GM18907 (cell line): ENCODE data around the gene ADAMTS19.
A peak's percentile ranks its signal among the peaks of the same experiment; 100 is the strongest.
"Not testable (repeated sequence)": the region's sequence is repeated elsewhere in the genome, so short reads cannot be mapped to it uniquely, and the experiment has no call there.

Experiments
- ATAC-seq: cut with Tn5 transposase; IDR thresholded peaks from one replicate; pipeline ENCODE4 v1.9.1; 2021; ENCODE audit warnings: mild to moderate bottlenecking, moderate library complexity; ENCODE audit not compliant: unreplicated experiment

The ADAMTS19 gene

DNA sequence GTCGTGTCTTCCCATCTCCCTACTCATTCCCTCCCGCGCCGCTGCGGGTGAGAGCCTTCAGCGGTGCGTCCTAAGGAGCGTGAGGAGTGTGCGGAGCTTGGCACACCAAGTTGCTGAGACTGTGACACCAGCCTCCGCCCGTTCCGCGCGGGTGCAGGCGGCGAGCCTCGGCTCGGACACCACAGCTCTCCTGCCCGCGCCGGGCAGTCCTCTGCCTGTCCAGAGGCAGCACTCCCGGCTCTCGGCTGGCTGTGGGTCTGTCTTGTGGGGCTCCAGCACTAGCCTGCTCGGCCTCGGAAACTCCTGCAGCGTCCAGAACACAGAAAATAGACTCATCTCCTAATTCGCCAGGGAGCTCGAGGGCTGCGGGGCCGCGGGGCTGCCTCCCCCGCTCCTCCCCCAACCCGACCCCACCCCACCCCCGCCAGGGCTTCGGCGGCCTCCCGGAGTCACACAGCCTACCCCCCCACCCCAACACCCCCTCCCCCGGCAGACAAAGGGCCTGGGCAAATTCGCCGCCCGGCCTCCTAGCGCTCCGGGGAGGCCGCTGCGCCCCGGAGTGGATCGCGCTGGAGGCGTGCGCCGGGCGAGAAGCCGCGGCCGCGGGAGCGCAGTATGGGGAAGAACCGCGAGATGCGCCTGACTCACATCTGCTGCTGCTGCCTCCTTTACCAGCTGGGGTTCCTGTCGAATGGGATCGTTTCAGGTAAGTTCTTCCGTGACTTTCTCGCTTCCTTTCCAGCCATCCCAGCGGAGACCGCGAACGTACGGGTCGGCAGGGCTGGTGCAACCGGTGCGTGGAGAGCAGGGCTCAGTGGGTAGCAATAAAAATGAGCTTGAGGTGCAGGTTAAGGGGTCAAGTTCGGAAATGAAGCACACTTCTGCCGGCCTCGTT, at the start of gene ADAMTS19:
TSS of gene ADAMTS19 (plus strand) at position 522 of the 895 bp plus-strand sequence. CDS start at position 616, 94 bp downstream.
- ATAC-seq: peak; percentile 60

GRCh38 chr5:129410488-129410887, 49.6 kb upstream of the ADAMTS19 start:
- ATAC-seq: no peak

- ATAC-seq: no peak
These were observed 47.4 kb upstream of the ADAMTS19 start for GRCh38 chr5:129412721-129413120.

DNA sequence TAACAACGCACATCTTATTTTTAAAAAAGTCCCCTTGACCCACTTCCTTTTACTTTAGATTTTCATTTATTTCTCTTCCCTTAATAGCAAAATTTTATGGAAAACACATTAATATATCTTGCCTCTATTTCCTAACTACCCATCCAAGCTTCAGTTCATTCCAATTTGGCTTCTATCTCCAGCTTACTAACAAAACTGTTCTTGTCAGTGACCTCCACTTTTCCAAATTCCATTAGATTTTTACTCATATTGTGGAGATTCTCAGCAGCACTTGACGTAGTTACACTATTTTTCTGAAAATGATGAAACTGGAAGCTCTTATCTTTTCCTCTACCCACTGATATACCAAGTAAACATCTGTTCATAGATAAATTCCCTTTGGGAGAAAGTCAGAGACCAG, 46.5 kb upstream of the ADAMTS19 start:
- ATAC-seq: no peak

- ATAC-seq: no peak
These were observed 40.8 kb upstream of the ADAMTS19 start for GRCh38 chr5:129419292-129419691.

DNA sequence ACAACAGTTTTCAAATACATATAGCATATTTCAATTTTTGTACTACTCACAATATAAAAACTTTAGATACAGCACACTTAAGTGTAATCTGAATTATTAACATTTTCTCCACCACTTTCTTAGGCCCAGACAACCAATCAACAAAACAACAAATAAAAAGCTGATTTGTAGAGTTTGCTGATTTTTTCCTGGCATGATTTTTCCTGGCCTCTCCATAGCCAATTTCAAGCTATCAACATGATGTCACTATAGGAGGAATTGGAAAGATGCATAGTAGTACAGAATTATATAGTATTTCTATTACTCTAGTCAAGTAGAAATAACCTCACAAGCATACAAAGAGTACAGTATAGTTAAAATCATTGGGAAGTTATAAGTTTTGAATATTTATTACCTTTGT, 35.1 kb upstream of the ADAMTS19 start:
- no peak for ATAC-seq

- ATAC-seq: no peak
These were observed 34.0 kb upstream of the ADAMTS19 start for GRCh38 chr5:129426071-129426470.

DNA sequence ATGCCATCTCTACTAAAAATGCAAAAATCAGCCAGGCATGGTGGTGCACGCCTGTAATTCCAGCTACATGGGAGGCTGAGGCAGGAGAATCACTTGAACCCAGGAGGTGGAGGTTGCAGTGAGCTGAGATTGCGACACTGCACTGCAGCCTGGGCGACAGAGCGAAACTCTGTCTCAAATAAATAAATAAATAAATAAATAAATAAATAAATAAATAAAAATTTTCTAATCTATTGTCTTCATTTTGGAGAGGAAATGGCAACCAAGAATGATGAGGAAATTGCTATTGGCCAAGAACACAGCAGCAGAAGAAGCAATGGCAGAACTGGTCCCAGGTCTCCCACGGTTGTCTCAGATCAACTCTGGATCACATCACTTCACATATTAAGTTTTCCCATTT, 31.5 kb upstream of the ADAMTS19 start:
- ATAC-seq: not testable (repeated sequence)

DNA sequence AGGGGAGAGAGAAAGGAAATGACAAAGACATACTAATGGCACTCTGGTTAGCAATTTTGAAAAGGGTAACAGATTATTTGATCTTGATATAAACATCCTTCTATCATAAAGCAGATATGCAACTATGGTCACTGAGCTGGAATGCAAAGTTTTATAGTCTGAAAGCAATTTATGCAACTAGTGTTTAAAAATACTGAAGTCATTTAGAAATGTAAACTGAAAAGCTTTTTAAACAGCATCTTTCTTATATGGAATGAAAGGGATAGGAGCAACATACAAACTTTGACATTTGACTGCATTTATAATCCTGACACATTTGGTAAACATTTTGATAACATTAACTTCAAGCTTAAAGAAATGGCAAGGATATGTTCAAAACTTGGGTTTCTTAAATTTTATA, 28.7 kb upstream of the ADAMTS19 start:
- no peak for ATAC-seq

GRCh38 chr5:129438322-129438721, 21.8 kb upstream of the ADAMTS19 start:
- no peak for ATAC-seq

GRCh38 chr5:129440424-129440823, 19.7 kb upstream of the ADAMTS19 start:
- ATAC-seq: no peak

DNA sequence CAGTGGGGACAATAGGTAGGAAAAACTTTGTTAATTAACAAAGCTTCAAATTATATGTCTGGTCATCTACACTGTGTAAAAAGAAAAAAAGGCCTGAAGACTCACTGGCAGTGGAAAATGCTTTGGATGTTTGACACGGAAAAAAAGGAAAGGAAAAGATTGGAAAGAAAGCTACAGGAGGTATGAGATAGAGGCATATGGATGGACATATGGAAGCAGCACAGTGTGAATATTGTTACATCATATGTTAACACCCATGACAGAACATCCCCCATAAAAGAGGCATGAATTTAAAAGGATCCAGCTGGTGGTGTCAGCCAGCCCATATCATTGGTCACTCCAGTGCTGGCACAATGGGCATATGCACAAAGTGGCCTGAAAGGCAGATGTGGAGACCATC, 19.0 kb upstream of the ADAMTS19 start:
- no peak for ATAC-seq

DNA sequence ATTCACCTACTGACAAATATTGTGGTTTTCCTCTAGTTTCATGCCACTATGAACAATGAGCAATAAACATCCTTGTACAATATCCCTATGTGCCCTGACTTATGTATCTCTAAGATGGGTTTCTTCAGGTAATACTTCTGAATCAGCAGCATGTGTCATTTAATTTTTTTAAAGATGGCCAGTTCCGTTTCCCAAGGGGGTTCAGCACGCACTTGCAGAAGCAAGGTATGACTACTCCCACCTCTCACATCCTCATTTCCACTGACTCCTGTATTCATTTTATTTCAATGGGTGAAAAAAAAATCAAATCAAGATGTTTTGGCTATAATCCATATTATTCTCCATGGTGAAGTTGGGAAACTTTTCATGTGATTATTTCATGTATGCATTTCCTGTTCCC, 14.7 kb upstream of the ADAMTS19 start:
- no peak for ATAC-seq

DNA sequence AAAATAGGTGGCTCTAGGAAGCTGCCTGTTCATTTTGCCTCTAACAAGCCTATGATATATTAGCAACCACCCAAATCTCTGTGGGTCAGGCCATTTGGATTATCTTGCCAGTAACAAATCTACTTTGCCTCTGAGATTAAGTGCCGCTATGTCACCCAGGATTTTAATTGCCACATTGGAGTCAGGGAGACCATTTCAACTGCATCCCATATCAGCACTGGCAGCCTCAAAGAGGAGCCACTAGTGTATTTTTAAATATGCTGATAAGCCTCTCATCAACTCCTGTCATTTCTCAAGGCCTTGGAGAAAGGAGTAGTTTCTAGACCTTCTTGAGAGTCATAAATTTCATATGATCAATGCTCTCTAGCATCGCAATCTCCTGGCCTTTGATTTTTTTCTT, 12.1 kb upstream of the ADAMTS19 start:
- ATAC-seq: no peak

GRCh38 chr5:129448654-129449053, 11.4 kb upstream of the ADAMTS19 start:
- no peak for ATAC-seq

GRCh38 chr5:129454461-129454860, 5.6 kb upstream of the ADAMTS19 start:
- no peak for ATAC-seq

DNA sequence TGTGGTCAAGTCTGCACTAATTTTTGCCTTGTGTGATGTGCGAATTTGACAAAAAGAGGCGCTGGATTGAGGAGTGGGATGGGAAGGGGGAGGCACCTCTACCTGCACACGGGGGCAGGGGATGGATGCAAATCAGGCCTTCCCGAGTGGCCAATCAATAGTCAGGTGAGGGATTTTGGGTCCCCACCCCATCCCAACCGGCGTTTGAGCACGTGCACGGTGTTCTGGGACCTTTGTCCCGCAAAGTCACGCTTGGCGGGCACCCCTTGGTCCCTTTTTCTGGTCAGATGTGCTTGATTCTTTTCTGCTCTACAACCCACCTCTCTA, 685 bp upstream of the ADAMTS19 start:
- ATAC-seq: no peak

GRCh38 chr5:129460672-129460935, 506 bp downstream of the ADAMTS19 start:
- peak; percentile 6 for ATAC-seq

DNA sequence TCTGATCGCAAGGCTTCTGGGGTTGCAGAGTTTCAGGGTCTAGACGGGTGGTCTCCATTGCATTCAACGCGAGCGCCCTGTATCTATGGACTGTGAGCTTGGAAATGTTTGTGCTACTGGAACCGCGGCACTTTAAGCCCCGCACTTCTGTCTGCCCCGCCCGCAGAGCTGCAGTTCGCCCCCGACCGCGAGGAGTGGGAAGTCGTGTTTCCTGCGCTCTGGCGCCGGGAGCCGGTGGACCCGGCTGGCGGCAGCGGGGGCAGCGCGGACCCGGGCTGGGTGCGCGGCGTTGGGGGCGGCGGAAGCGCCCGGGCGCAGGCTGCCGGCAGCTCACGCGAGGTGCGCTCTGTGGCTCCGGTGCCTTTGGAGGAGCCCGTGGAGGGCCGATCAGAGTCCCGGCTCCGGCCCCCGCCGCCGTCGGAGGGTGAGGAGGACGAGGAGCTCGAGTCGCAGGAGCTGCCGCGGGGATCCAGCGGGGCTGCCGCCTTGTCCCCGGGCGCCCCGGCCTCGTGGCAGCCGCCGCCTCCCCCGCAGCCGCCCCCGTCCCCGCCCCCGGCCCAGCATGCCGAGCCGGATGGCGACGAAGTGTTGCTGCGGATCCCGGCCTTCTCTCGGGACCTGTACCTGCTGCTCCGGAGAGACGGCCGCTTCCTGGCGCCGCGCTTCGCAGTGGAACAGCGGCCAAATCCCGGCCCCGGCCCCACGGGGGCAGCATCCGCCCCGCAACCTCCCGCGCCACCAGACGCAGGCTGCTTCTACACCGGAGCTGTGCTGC, 1.0 kb downstream of the ADAMTS19 start:
- peak; percentile 73 for ATAC-seq

GRCh38 chr5:129461711-129462332, 1.7 kb downstream of the ADAMTS19 start:
- no peak for ATAC-seq

DNA sequence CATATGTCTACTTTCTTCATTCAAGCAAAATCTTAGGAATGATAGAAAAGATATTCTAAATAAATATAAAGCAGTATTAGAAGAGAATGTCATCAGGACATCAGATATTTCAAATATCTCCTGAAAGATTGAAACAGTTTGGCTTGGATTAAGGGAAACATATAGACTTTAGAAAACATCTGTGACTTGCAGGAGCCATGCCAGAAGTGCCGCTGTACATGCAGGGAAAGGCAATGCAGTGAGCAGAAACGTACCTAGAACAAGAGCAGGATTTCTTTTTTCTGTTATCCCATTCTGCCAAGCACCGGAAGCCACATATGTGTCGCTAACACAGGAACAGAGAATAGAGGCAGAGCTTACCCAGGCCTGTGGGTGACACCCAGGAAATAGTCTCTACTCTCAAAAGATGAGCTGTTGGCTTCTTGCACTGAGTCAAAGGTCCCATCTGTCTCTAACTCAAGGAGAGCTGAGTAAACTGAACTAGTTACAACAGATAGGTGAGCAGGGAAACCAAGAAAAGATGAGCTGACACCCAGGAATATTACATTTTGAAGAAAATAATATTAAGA, 5.8 kb downstream of the ADAMTS19 start:
- ATAC-seq: no peak

GRCh38 chr5:129474544-129474943, 14.4 kb downstream of the ADAMTS19 start:
- ATAC-seq: no peak
